GM19035 (cell line): ENCODE measurements around the gene ANKS1B.

ENCODE experiments used
- ATAC-seq: cut with Tn5 transposase; IDR thresholded peaks from one replicate; pipeline ENCODE4 v1.9.1; 2021; ENCODE audit not compliant: unreplicated experiment

The ANKS1B gene

DNA sequence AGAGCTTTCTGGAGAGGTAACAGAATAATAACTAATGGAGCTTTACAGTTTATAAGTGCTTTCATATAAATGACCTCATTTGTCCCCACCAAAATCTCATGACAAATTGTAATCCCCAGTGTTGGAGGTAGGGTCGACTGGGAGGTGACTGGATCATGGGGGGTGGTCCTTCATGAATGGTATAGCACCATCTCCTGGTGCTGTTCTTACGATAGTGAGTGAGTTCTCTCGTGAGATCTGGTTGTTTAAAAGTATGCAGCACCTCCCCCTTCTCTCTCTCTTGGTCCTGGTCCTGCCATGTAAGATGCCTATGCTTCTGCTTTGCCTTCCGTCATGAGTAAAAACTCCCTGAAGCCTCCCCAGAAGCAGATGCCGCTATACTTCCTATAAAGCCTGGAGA is 760.5 kb downstream of the ANKS1B start:
- ATAC-seq = no peak

DNA sequence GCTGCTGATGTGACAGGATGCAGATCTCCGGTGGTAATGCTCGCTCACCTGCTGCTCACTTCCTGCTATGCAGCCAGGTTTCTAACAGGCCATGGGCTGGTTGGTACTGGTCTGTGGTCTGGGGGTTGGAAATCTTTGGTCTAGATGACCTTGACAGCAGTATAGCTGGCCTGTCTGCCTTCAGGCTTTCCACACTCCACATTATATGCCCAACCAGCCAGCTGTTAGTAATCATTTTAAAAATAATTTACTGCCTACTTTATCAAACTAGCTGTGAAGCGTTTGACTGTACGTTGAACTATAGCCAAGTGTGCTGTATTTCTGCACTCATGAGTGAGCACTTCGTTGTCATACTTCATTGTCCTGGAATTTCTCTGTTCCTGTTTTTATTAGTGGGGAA is 761.2 kb downstream of the ANKS1B start:
- no peak for ATAC-seq

DNA sequence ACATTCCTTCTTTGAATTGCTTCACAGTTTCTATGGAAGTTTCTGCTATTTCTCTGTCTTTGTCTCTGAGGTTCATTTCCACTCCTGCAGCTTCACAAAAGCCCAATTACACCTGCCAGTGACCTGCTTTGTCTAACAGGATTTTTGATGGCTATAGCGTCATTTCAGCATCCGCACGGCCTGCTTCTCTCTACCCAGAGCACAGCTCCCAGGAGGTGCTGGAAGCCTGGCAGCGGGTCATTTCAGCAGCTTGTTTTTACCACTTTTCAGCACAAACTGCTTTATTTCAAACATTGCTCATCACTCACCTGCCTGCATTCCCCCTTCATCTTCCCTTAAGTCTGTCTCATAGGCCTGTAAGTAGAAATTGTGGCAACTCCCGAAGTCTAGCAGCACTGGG is 771.7 kb downstream of the ANKS1B start:
- no peak for ATAC-seq

DNA sequence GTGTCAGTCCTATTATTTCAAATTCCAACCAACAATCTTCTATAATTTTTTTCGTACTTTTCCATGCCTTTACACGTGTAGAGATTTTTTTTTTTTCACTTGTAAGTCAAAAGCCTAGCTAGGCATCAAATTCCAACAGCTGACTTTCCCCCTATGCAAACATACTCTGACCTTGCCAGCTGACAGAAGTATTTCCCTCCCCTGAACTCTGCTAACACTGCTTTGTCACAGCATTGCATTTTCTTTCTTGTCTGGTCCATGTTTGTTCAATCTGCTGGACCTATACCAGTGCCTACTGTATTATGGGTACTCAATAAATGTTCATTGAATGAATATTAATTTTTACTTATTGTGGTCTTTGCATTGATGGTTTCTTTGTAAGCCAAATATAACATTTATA is 772.5 kb downstream of the ANKS1B start:
- no peak for ATAC-seq

DNA sequence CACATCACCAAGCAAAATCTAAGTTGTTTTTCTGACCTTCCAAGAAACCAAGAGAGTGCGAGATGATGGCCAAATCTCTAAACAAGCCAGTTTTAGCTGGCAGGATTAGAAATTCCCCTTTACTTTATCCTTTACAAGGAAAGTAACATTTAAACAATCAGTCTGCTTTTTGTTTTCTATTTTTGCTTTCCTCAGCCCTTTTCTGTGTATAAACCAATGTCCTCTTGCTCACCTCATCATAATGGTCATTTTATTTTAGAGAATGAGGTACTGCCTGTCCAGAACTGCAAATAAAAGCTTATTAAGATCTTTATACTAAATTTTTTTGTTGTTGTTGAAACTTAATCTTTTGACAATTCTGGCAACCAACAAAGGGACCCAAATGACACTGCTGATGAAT is 779.6 kb downstream of the ANKS1B start:
- ATAC-seq = no peak

DNA sequence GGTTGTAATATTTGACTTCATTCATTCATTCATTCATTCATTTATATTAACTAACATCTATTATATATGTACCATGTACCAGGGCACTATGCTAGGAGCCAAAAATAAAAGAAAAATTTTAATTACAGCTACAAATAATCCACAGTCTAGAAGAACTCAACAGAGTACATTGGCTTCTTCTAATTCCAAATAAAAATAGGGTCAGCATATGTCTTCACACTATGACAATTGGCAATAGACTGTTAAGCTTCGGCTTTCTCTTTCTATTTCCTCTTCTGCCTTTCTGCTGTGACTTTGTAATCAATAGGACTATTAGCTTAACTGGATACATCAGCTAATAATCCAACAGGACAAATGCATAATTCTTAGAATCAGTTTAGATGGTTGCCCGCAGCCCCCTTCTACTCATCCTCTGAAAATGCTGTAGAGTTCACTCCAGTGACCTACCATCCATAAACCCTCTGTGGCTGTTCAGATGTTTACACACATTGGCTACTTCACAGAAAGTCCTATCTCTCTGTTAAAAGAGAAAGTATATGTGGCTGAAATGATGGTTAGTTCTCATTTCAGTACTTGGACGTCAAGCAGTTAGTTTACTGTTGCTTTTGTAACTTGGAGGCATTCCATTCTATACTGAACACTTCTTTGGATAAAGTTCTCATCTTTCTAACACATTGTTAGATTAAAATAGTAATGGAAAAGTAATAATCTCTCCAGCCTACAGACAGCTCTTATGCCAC is 782.7 kb downstream of the ANKS1B start:
- no peak for ATAC-seq

DNA sequence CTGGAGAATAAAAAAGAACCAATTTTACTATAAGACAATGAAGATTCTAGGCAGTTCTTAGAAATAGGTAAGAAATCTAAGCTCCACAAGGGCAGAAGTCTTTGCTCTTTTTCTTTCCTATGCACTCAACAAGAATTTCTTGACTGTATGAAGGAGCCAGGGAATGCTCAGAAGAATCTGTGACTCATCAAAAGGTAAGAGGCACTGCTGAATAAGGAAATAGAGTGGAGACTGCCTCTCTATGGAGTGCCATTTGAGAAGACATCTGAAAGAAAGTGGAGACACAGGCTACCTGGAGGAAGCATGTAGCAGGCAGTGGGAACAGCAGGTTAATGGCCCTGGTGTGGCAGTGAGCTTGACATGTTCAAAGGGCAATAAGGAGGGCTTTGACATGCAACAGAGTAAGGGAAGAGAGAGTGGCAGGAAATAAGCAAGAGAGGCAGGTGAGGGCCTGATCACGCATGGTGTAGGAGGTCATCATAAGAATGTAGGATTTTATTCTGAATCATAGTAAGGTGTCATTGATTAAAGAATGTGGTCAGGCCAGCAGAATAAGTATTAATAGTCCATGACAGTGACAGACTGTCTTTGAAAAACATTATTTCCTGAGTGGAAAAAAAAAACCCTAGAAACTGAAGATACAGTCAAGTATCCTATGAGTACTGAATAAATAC is 783.9 kb downstream of the ANKS1B start:
- no peak for ATAC-seq

DNA sequence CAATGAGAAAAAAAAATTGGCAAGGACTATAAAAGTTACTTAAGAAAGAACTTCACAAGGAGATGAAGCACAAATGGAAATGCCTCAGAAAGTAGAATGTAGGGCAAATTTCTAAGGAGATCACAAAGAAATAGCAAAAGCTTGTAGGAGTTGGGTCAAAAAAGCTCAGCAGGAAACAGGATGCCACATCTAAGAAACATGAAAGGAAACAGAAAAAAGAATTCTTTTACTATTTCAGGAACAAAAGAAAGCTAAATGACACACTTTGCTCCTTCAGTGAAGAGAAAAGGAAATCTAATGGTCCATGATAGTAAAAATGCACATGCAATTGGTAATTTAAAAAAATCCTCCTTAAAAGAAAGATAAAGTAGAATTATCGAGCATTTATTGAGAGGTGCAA is 789.3 kb downstream of the ANKS1B start:
- no peak for ATAC-seq

DNA sequence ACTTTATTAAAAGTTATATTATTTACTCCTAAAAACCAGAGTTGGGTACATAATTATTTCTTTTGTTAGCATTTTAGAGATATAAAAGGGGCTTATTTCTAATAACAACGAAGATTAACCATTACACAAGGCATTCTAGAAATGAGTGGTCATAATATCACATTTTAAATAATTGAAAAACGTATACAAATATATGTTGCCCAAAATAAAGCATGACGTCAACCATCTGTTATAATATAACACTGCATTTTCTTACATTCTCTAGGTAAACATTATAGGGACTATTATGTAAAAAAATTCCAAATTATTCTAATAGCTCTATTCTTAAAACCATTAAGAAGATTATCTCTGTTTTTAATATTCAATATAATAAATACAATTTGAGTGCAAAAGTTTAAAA is 792.2 kb downstream of the ANKS1B start:
- no peak for ATAC-seq

DNA sequence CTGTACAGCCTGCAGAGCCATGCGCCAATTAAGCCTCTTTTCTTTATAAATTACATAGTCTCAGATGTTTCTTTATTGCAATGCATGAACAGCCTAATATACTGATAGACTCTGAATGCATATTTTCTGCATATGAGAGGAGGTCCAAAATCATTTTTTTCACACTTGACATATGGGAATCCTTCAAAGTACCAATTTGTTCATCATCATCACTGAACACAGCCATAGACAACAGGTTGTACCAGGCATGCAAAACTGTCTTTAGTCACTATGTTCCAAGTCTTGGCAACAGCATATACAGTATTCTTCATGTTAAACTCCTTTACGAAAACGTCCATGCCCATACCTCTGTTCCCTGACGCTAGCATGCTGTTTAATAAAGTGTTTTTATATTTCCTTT is 807.9 kb downstream of the ANKS1B start:
- no peak for ATAC-seq

DNA sequence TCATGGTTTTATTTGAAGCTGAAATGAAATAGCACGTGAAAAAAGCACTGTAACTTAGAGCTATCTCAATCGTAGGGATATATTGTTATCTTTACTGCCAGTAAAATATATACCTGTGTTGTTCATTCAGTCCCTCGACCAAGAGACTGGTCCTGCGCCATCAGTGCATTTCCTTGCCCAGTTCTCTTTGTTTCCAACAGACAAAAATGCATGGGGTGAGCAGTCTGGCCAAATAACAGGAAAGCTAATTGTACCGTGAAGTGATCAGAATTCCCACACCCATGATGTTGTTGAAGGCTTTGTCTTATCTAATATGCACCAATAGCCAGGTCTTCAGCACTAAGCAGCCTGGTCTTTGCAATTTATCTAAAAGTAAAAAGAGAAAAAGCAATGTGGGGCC is 814.3 kb downstream of the ANKS1B start:
- no peak for ATAC-seq

DNA sequence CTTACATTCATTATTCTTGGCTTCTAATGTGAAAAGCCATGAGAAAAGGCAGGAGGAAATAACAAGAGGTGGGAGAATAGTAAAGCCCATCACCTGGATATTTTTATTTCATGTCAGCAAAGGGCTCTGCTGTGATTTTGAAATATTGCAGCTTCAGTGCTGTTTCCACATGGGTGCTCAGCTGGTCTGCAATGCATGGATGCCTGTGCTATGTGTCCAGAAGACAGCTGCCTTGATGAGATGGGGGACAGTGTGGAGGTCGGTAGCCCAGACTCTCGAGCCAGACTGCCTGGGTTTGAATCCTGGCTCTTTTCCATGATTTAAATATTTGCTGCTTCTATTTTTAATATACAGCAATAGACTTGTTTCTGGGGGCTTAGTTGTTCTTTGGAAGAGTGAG is 814.7 kb downstream of the ANKS1B start:
- ATAC-seq = no peak

DNA sequence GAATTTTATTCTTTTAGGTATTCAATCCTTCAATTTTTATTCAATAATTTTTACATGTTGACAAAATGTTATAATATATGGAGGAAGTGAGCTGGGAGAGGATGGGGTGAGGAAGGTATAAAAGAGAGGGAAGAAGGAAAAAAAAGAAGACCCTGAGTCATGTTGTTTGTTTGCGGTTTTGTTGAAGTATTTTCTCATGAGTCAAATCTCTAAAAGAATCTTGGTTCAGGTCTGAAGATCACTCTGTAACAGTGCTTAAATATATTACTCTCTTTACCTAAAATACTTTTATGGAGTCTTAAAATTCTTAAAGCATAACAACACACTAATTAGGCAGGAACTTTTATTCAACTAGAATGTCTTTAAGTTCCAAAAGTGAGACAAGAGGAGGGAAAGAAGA is 826.8 kb downstream of the ANKS1B start:
- ATAC-seq = no peak

DNA sequence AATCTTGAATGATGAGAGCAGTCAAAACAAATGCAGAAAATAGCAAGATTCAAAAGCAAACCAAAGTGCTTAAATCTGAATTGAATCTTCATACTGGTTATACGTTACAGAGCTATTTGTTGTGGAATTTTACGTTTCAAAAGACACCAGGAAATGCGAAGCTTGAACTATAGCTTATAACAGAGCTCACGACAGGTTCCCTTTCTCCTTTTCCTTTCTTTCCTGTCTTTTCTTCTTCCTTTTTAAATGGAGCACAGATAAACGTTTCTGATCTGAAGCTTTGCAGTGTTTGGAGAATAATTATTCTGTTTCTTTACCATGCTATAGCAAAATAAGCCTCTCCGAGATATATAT is 829.8 kb downstream of the ANKS1B start:
- no peak for ATAC-seq

DNA sequence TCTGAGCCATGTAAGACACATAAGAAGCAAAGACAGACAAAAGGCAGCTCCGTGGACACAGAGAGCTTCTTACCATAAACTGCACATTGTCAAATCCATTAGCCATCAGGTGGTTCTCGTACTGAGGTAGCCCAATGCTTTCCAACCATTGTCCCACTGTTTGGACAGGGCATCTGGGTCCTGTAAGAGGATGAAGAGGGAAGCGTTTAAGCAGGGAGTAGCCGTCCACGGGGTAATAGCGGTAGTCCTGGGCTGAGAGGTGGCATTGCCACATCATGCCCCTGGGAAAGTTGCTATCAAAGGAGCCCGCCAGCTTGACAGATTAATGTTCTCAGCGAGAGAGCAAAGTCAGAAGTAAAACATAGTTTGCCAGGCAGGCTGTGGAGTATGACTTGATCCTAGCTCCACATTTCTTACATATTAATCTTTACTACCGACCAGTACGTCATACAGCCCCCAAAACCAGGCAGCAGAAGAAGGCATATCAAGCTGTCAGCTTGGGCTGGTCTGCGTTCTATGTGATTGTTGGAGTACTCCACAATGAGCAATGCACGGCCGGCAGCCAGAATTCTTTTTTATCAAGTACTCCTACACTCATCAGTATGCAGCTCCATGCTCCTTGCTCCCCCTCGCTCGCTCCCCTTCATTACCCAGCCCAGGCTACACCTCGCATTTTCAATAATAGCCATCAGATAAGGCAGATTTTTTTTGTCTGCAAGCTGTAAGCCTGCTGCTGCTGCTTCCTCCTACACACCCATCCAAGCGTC is 830.3 kb downstream of the ANKS1B start:
- ATAC-seq = no peak

DNA sequence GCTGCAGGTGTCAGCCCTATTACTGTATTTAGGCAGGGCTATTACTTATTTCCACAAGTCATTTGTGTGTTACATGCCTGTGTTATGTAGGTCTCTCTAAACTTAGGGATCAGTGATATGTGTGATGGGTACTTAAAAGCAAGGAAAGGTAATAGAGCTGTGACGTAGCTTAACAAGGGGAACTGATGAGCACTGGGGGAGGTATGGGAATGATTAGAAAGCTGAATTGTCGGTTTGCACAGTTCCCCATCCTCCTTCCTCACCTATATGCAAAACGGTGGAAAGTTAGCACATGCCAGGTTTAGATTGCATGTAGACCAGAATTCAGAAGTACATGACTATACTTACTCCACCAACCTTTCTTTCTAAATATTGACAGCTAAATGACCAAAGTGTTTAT is 831.4 kb downstream of the ANKS1B start:
- no peak for ATAC-seq

DNA sequence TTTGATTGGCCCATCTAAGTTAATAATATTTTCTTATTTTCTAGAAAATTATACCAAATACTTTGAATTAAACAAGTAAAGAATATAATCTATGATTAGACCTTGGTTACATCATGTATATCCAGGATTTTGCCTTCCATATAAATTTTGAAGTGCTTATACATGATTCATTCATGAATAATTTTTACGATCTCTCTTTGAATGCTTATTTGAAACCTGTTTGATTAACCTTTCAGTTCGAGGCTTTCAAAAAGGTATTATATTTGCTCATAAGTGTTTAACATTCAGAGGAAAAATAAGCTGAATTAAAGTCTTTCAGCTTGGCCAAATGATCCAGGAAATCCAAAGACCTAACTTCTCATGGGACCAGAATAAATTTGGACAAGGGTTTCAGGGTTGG is 832.4 kb downstream of the ANKS1B start:
- ATAC-seq = no peak

DNA sequence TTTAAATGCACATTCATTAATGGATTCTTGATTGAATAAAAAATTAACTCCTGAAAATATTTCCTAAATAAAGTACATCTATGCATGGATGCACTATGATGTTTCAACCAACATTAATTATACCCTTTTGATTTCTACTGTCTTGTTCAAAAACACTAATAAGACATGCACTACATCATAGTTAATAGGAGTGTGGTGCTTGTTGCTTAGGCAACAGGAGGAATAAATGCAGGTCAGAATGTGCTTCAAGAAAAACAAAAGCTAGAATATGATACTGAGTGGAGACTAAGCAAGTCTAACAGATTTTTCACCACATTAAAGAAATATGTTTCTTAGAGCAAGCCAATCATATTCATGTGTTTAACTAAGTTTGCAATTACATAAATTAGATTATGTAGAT is 833.0 kb downstream of the ANKS1B start:
- no peak for ATAC-seq

DNA sequence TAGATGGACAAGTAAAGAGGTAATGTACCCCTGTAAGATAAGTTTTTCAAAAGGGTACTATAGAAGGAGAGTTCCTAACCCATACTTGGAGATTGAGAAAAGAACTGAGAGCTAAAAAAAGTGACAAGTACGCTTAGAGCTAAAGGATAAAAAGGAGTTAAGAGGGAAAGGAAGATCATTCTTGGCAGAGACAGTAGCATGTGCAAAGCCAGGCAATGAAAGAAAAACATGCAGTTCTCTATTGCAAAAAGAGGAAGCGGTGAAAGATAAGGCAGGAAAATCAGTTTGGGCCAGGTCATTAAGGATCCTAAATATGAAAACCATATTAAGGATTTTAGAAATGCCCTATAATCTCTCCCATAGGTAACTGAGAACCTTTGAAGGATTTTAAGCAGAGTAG is 837.6 kb downstream of the ANKS1B start:
- ATAC-seq = no peak

DNA sequence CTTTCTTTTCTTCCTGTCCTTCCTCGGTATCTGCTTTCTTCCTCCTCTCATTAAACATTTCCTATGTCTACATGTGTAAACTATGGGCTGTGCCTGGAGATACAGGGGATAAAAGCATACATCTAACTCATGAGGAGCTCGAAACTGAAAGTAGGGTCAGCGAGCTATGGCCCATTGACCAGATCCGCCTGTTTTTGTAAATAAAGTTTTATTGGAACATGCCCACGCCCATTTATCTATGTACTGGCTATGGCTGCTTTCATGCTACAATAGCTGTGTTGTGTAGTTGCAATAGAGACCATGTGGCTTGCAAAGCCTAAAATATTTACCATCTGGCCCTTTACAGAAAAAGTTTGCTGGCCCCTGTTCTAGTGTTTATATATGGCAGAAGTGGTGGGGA is 838.0 kb downstream of the ANKS1B start:
- ATAC-seq = no peak

DNA sequence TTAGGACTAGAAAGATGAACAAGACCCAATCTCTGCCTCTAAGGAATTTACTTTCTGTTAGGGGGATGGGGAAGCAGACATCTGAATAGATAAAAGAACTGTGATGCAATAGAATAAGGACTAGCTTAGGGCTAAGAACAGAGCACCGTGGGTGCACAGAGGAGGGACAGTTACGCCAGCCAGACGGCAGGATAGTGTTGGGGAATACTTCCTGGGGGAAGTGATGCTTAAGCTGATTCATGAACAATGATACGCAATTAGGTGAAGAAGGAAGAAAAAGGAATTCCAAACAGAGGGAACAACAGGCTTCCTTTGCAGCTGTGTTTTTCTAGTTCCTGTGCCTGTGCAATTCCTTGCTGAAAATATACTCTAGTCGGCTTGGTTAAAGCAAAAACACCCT is 838.6 kb downstream of the ANKS1B start:
- no peak for ATAC-seq

DNA sequence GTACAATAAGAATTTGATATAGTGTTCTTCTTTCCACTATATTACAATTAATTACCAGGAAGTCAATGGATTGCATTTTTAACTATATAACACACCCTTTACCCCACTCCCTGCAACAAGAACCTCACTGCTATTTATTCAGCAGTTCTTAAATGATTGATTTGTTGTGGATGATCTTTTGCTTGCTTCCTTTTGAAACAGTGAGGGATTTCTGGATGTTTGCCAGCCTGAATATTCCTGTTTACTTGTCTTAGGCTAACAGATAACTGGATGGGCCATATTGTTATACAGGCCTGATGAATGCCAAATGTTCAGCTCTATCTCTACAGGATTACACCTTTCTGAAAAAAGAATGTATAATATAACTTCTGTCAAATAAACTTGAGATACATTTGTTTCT is 842.1 kb downstream of the ANKS1B start:
- no peak for ATAC-seq
